Measurements from ENCODE around the gene TIGD4. TPM values are rescaled to one million over a fixed set of nuclear protein-coding genes. Genes with fewer than 3 reads are reported as not detected.

The TIGD4 gene
- total and polyA plus RNA-seq, 2 experiments from 2014 or later, result 1.6 to 1.7 TPM

GRCh38 chr4:152805071-152805650 lies 25.6 kb upstream of the TIGD4 start:
- no peaks in the 10 kb centered on the region for H3K27me3 ChIP-seq (ENCODE audit: insufficient read depth)
- TF ChIP-seq ZNF114 (CRISPR knock-in tag; IDR thresholded peaks at IDR 0.05) (no peak), CTCF (conservative IDR thresholded peaks at IDR 0.05; ENCODE audit: low read depth in 2 of 2) (no peak), EZH2phosphoT487 (IDR thresholded peaks at IDR 0.05; ENCODE audit: unreplicated experiment) (no peak), ZNF331 (CRISPR knock-in tag; IDR thresholded peaks at IDR 0.05; ENCODE audit: low read depth) (no peak), POLR2AphosphoS5 (IDR thresholded peaks at IDR 0.05; ENCODE audit: low read depth) (no peak), EZH2 (IDR thresholded peaks at IDR 0.05; ENCODE audit: low read depth, unreplicated experiment) (no peak), ZNF462 (CRISPR knock-in tag; IDR thresholded peaks at IDR 0.05) (no peak), CREB1 (CRISPR knock-in tag; IDR thresholded peaks at IDR 0.05; ENCODE audit: low read depth) (no peak), STAT1 (IDR thresholded peaks at IDR 0.05; ENCODE audit: unreplicated experiment) (no peak), JUNB (IDR thresholded peaks at IDR 0.05; ENCODE audit: unreplicated experiment) (no peak), NANOG (IDR thresholded peaks at IDR 0.05; ENCODE audit: borderline replicate concordance) (no peak)
- TF ChIP-seq, protein P1, sequence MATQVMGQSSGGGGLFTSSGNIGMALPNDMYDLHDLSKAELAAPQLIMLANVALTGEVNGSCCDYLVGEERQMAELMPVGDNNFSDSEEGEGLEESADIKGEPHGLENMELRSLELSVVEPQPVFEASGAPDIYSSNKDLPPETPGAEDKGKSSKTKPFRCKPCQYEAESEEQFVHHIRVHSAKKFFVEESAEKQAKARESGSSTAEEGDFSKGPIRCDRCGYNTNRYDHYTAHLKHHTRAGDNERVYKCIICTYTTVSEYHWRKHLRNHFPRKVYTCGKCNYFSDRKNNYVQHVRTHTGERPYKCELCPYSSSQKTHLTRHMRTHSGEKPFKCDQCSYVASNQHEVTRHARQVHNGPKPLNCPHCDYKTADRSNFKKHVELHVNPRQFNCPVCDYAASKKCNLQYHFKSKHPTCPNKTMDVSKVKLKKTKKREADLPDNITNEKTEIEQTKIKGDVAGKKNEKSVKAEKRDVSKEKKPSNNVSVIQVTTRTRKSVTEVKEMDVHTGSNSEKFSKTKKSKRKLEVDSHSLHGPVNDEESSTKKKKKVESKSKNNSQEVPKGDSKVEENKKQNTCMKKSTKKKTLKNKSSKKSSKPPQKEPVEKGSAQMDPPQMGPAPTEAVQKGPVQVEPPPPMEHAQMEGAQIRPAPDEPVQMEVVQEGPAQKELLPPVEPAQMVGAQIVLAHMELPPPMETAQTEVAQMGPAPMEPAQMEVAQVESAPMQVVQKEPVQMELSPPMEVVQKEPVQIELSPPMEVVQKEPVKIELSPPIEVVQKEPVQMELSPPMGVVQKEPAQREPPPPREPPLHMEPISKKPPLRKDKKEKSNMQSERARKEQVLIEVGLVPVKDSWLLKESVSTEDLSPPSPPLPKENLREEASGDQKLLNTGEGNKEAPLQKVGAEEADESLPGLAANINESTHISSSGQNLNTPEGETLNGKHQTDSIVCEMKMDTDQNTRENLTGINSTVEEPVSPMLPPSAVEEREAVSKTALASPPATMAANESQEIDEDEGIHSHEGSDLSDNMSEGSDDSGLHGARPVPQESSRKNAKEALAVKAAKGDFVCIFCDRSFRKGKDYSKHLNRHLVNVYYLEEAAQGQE (IDR thresholded peaks at IDR 0.05; ENCODE audit: unreplicated experiment), result no peak
- TF ChIP-seq, protein P2, sequence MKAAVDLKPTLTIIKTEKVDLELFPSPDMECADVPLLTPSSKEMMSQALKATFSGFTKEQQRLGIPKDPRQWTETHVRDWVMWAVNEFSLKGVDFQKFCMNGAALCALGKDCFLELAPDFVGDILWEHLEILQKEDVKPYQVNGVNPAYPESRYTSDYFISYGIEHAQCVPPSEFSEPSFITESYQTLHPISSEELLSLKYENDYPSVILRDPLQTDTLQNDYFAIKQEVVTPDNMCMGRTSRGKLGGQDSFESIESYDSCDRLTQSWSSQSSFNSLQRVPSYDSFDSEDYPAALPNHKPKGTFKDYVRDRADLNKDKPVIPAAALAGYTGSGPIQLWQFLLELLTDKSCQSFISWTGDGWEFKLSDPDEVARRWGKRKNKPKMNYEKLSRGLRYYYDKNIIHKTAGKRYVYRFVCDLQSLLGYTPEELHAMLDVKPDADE (IDR thresholded peaks at IDR 0.05), result no peak
- H3K27ac Mint-ChIP-seq, result no peak overlapping the region; the same call in 1 of the 2 replicates
- no peak overlapping the region for H3K4me3 Mint-ChIP-seq
- ATAC-seq (no peak), DNase-seq (ENCODE audit: low spot score) (no peak)
- peaks cover 10% of the 10 kb centered on the region; the same call in 2 of the 3 replicates for H3K9me3 Mint-ChIP-seq
- H2AFZ ChIP-seq, result no peak overlapping the region
- H3K27me3 Mint-ChIP-seq (ENCODE audit: insufficient read depth, low read depth, poor library complexity), result no peaks in the 10 kb centered on the region
- no peak overlapping the region for H3K4me2 ChIP-seq
- H3F3A ChIP-seq (replicated peaks; ENCODE audit: low read depth), result 0 out of 2 replicates have a peak, but pooled peaks cover 3% of the 10 kb centered on the region
- peaks cover 22% of the 10 kb centered on the region for H3K4me1 Mint-ChIP-seq
- H3K4me3 ChIP-seq, result no peak overlapping the region
- H4K20me1 ChIP-seq (replicated peaks; ENCODE audit: insufficient read depth), result peaks cover 4% of the 10 kb centered on the region
- H3K27ac ChIP-seq (ENCODE audit: low read depth), result no peak overlapping the region
- H3K4me1 ChIP-seq (ENCODE audit: insufficient read depth), result peaks cover 28% of the 10 kb centered on the region
- H3K36me3 ChIP-seq (ENCODE audit: insufficient read depth), result no peaks in the 10 kb centered on the region
- H3K36me3 Mint-ChIP-seq (ENCODE audit: low read depth), result peaks cover 20% of the 10 kb centered on the region
- peaks cover 85% of the 10 kb centered on the region for H3K79me2 ChIP-seq (replicated peaks; ENCODE audit: insufficient read depth)
- no peaks in the 10 kb centered on the region for H3K9me2 ChIP-seq (ENCODE audit: insufficient read depth)

All from GM23338 (cell line).